T-helper 1 cell (primary cell): ENCODE measurements around the gene SCUBE1.
A peak's percentile ranks its signal among the peaks of the same experiment; 100 is the strongest.
"Not testable (repeated sequence)": the region's sequence is repeated elsewhere in the genome, so short reads cannot be mapped to it uniquely, and the experiment has no call there.

ENCODE experiments used
- DNase-seq, 5 donors: peaks; one replicate each; pipeline ENCODE4 v3.0.0-alpha.2; 2012 to 2020

Gene SCUBE1

GRCh38 chr22:43355688-43356087 is 12.5 kb upstream of the SCUBE1 start:
- DNase-seq = not testable (repeated sequence)

- no peak for DNase-seq
Observed at GRCh38 chr22:43351966-43352345, 8.8 kb upstream of the SCUBE1 start.

- no peak for DNase-seq
Observed at GRCh38 chr22:43349636-43350035, 6.5 kb upstream of the SCUBE1 start.

- peak; percentile 26 to 64 (median 49) for DNase-seq
Observed at GRCh38 chr22:43346521-43346929, 3.4 kb upstream of the SCUBE1 start.

GRCh38 chr22:43345761-43346301 is 2.7 kb upstream of the SCUBE1 start:
- DNase-seq = peak in 1 of 5 donors; percentile 77

- DNase-seq = no peak
Observed at GRCh38 chr22:43345356-43345755, 2.2 kb upstream of the SCUBE1 start.

- DNase-seq = no peak
Observed at GRCh38 chr22:43344520-43344787, 1.3 kb upstream of the SCUBE1 start.

- DNase-seq = no peak
Observed at GRCh38 chr22:43343670-43344519, 723 bp upstream of the SCUBE1 start.

GRCh38 chr22:43342347-43343261 is 568 bp downstream of the SCUBE1 start:
- DNase-seq = no peak

- no peak for DNase-seq
Observed at GRCh38 chr22:43341565-43341964, 1.6 kb downstream of the SCUBE1 start.

GRCh38 chr22:43338766-43339345 is 4.3 kb downstream of the SCUBE1 start:
- DNase-seq = no peak

- DNase-seq = no peak
Observed at GRCh38 chr22:43337946-43338345, 5.2 kb downstream of the SCUBE1 start.

- no peak for DNase-seq
Observed at GRCh38 chr22:43337385-43337784, 5.8 kb downstream of the SCUBE1 start.

- no peak for DNase-seq
Observed at GRCh38 chr22:43334378-43334777, 8.8 kb downstream of the SCUBE1 start.

GRCh38 chr22:43333978-43334377 is 9.2 kb downstream of the SCUBE1 start:
- no peak for DNase-seq

- no peak for DNase-seq
Observed at GRCh38 chr22:43333156-43333555, 10.0 kb downstream of the SCUBE1 start.

GRCh38 chr22:43331698-43332097 is 11.5 kb downstream of the SCUBE1 start:
- no peak for DNase-seq

- no peak for DNase-seq
Observed at GRCh38 chr22:43331069-43331451, 12.1 kb downstream of the SCUBE1 start.

- DNase-seq = no peak
Observed at GRCh38 chr22:43330178-43331068, 12.7 kb downstream of the SCUBE1 start.

GRCh38 chr22:43329061-43329460 is 14.1 kb downstream of the SCUBE1 start:
- no peak for DNase-seq

- DNase-seq = no peak
Observed at GRCh38 chr22:43327157-43327438, 16.1 kb downstream of the SCUBE1 start.

- no peak for DNase-seq
Observed at GRCh38 chr22:43326331-43327156, 16.6 kb downstream of the SCUBE1 start.
